Measurements from ENCODE around the gene RAB31.

The RAB31 gene

GRCh38 chr18:9824952-9825371, 116.9 kb downstream of the RAB31 start:
- no peak for TF ChIP-seq CTCF (IDR thresholded peaks at IDR 0.05)

DNA sequence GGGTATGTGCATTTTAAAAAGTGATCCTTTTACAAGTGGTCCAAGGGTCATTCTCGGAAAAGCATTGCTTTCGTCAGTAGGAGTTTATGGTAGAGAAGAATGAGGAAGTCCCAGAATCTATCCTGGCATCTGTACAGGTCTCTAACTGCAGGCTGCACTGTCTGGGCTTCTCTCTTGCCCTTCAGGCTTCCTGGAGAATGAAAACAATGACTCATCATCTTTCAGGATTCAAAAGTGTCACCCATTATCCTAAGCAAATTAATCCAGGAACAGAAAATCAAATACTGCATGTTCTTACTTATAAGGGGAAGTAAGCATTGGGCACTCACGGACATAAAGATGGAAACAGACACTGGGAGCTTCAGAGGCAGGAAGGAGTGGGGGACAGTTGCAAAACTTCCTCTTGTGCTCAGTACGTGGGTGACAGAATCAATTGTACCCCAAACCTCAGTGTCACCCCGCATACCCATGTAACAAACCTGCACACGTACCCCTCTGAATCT, 117.5 kb downstream of the RAB31 start:
- no peak for TF ChIP-seq CTCF (IDR thresholded peaks at IDR 0.05)

DNA sequence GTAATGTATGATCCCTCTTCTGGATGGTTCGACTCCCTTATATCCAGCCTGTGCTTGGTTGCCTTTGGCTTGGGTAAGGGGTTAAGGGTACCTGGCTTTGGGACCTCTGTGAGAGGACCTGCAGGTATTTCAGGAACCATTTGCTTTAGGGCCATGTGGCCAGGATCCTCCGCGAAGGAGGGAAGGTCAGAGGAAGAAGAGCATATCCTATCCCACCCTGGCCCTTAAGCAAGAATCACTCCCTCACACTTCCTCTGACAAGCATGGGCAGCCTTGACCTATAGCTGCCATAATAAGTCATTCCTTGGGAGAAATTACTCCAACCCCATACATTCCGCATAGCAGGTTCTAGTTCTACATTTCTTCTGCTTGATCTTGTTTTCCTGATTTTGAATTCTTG, 118.6 kb downstream of the RAB31 start:
- TF ChIP-seq CTCF (IDR thresholded peaks at IDR 0.05), result no peak

DNA sequence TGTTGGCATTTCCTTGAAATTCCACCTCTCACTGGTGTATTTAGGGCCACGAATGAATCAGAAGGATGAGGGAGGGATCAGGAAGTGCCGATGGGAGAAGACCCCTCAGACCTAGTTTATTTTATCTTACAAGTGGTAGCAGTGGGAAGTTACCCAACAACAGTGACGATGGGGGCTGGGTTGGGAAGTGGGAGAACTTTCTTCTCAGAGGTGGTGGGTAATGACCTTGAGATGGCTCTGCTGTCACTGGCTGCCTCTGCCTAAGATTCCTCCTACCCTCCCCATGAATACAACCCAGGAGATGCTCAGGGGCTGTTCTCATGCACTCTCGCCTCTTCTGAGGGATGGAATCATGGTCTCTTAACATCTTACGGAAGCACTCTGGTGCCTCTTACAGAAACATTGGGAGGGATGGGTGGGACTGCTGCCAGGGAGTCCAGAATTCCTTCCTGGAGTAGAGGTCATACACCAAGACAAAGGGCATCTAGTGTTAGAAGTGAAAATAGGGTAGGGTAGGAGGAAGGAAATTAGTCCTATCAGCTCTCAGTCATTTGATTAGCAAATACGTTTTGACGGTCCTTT, 119.2 kb downstream of the RAB31 start:
- no peak for TF ChIP-seq CTCF (IDR thresholded peaks at IDR 0.05)

- TF ChIP-seq CTCF (IDR thresholded peaks at IDR 0.05), result no peak
These were observed 119.8 kb downstream of the RAB31 start for GRCh38 chr18:9827793-9828505.

DNA sequence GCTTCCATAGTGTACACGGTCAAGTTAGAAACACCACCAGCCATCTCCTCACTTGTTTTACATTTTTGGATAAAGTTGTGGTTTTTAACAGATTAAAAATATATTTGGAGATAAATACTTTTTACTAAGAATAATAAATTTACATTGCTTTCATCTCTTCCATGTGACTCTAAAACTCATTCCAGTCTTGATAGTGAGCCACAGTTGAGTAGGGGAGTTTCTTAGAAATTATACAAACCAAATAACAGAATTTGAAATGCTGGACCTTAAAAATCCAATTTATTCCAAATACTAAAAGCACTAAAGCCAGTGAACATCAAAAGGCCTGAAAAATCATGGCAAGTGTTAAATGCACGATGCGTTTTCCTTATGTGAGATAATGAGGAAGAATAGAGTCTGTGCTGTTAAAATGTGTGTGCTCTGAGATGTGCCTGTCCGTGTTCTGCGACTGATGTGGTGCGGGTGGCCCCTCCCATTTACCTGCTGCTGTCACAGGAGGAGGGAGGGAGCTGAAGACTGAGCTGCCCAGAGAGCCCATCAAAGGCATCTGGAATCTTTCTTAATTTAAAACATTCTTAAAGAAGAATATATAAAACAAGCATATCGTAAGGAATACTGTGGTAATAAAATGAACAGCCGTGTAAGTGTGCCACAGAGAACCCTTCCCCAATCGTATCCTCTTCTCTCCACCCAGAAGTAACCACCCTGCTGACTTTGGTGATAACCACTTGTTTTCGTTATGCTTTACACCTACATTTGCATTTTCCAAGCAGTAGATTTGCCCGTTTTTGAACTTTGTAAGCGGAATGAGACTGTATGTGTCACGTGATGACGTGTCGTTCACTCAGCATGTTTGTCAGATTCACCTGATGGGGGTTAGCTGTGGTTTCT, 120.7 kb downstream of the RAB31 start:
- no peak for TF ChIP-seq CTCF (IDR thresholded peaks at IDR 0.05)

GRCh38 chr18:9829397-9829712, 121.3 kb downstream of the RAB31 start:
- TF ChIP-seq CTCF (IDR thresholded peaks at IDR 0.05), result no peak
